Gastroesophageal sphincter (tissue), 4 donors: ENCODE data around the gene CAPG. TPM values are rescaled to one million over a fixed set of nuclear protein-coding genes. Genes with fewer than 3 reads are reported as not detected.
"Not testable (repeated sequence)": the region's sequence is repeated elsewhere in the genome, so short reads cannot be mapped to it uniquely, and the experiment has no call there.

Experiments used
- ATAC-seq: fragments of 150-250 bp; one replicate; pipeline ENCODE4 v1.9.1; 2016; ENCODE audit warnings: mild to moderate bottlenecking, moderate library complexity
- H3K27ac ChIP-seq, 4 donors: fragments of 200-600 bp; sonication (generic) in 3 of 4; 1 replicate in 3 of 4; 2 replicates in 1 of 4; pipeline ENCODE4 v1.5.1; 2016 to 2019
- H3K27me3 ChIP-seq: fragments of 200-600 bp; sonication (generic); one replicate; pipeline ENCODE4 v1.5.1; 2019
- H3K36me3 ChIP-seq, 2 donors: fragments of 200-600 bp; sonication (generic); one replicate each; pipeline ENCODE4 v1.5.1; 2019; ENCODE audit warnings: control low read depth in 1 of 2
- H3K4me1 ChIP-seq, 3 donors: fragments of 200-600 bp; sonication (generic); 1 replicate in 2 of 3; 2 replicates in 1 of 3; pipeline ENCODE4 v1.5.1; 2016 to 2019; ENCODE audit warnings: control low read depth in 2 of 3
- H3K4me3 ChIP-seq, 2 donors: fragments of 200-600 bp; sonication (generic); one replicate each; pipeline ENCODE4 v1.5.1; 2019; ENCODE audit warnings: mild to moderate bottlenecking in 1 of 2, moderate library complexity in 1 of 2
- H3K9me3 ChIP-seq, 3 donors: fragments of 200-600 bp; sonication (generic); one replicate each; pipeline ENCODE4 v1.5.1; 2017 to 2019; ENCODE audit warnings: control low read depth in 2 of 3
- EP300 ChIP-seq: sonication (generic); formaldehyde crosslinking; IDR thresholded peaks from one replicate; pipeline ENCODE4 v1.6.1; 2017; ENCODE audit warnings: antibody characterized with exemption, mild to moderate bottlenecking
- POLR2A ChIP-seq, 2 donors: fragments of 450-650 bp; IDR thresholded peaks; one replicate each; pipeline ENCODE4 v1.6.1; 2017; ENCODE audit warnings: antibody characterized with exemption in 2 of 2, mild to moderate bottlenecking in 2 of 2, moderate library complexity in 1 of 2
- POLR2AphosphoS5 ChIP-seq: sonication (generic); formaldehyde crosslinking; IDR thresholded peaks from one replicate; pipeline ENCODE4 v1.6.1; 2017; ENCODE audit warnings: antibody characterized with exemption
- WGBS, 2 donors: methylation state at CpG; one replicate each; pipeline ENCODE4 v1.1.5; 2018; ENCODE audit warnings: low coverage in 1 of 2; 5-methylcytosine and 5-hydroxymethylcytosine counted together
- total RNA-seq, 4 donors: library from RNA; depleted of rRNA; stranded (reverse); fragments of >200 nt; gene quantifications; one replicate each; pipeline ENCODE4 v1.1.0, GENCODE V29; 2016
- TF ChIP-seq, protein P1 (sequence below), 4 experiments: fragments of 200-600 bp in 2 of 4; fragments of 450-650 bp in 2 of 4; sonication (generic) in 1 of 4; IDR thresholded peaks; one replicate each; pipeline ENCODE4 v1.5.1; 2017 to 2019; ENCODE audit warnings: antibody characterized with exemption in 4 of 4, mild to moderate bottlenecking in 2 of 4, moderate library complexity in 2 of 4

The CAPG gene
- total RNA-seq, 4 donors from 2014 or later: 42.2 to 69.2 (median 60.2) TPM

DNA sequence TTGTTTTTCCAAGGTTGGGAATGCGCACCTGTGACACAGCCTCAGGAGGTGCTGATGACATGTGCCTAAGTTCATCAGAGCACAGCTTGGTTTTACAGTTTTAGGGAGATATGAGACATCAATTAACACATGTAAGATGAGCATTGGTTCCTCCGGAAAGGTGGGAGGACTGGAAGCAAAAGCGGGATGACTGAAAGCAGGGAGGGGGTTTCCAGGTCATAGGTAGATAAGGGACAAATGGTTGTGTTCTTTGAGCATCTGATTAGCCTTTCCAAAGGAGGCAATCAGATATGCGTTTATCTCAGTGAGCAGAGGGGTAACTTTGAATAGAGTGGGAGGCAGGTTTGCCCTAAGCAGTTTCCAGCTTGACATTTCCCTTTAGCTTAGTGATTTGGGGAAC, 26.3 kb downstream of the CAPG start:
- no peaks in the 10 kb centered on the region for H3K9me3 ChIP-seq
- ATAC-seq: no peak
- peaks cover 0 to 90% of the 10 kb centered on the region in 2 donors for H3K36me3 ChIP-seq
- H3K4me1 ChIP-seq: no peaks in the 10 kb centered on the region
- H3K27me3 ChIP-seq: no peaks in the 10 kb centered on the region
- no peak overlapping the region for H3K4me3 ChIP-seq
- WGBS, 2 donors: 77 to 87% methylated on average over 3 to 4 of the region's 4 CpGs
- no peak overlapping the region for H3K27ac ChIP-seq
- TF ChIP-seq, protein P1, sequence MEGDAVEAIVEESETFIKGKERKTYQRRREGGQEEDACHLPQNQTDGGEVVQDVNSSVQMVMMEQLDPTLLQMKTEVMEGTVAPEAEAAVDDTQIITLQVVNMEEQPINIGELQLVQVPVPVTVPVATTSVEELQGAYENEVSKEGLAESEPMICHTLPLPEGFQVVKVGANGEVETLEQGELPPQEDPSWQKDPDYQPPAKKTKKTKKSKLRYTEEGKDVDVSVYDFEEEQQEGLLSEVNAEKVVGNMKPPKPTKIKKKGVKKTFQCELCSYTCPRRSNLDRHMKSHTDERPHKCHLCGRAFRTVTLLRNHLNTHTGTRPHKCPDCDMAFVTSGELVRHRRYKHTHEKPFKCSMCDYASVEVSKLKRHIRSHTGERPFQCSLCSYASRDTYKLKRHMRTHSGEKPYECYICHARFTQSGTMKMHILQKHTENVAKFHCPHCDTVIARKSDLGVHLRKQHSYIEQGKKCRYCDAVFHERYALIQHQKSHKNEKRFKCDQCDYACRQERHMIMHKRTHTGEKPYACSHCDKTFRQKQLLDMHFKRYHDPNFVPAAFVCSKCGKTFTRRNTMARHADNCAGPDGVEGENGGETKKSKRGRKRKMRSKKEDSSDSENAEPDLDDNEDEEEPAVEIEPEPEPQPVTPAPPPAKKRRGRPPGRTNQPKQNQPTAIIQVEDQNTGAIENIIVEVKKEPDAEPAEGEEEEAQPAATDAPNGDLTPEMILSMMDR (IDR thresholded peaks at IDR 0.05): no peak
- no peak for TF ChIP-seq POLR2A (IDR thresholded peaks at IDR 0.05)
- no peak for TF ChIP-seq EP300
- no peak for TF ChIP-seq POLR2AphosphoS5

DNA sequence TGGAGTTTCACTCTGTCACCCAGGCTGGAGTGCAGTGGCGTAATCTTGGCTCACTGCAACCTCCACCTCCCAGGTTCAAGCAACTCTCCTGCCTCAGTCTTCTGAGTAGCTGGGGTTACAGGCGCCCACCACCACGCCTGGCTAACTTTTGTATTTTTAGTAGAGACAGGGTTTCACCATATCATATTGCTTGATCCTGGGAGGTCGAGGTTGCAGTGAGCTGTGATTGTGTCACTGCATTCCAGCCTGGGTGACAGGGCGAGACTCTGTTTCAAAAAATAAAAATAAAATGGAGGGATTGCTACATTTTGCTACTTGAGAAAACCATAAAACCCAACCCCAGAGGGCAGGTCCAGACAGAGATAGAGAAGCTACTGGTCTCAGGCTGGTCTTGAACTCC, 27.0 kb downstream of the CAPG start:
- not testable (repeated sequence) for ATAC-seq, H3K27ac ChIP-seq, H3K27me3 ChIP-seq, H3K9me3 ChIP-seq, H3K4me3 ChIP-seq, H3K4me1 ChIP-seq
- WGBS, 2 donors: 100% methylated on average over 3 of the region's 5 CpGs; no CpG with 5 or more reads in 1 of the 2 donors
- peaks cover 0 to 90% of the 10 kb centered on the region in 2 donors for H3K36me3 ChIP-seq

DNA sequence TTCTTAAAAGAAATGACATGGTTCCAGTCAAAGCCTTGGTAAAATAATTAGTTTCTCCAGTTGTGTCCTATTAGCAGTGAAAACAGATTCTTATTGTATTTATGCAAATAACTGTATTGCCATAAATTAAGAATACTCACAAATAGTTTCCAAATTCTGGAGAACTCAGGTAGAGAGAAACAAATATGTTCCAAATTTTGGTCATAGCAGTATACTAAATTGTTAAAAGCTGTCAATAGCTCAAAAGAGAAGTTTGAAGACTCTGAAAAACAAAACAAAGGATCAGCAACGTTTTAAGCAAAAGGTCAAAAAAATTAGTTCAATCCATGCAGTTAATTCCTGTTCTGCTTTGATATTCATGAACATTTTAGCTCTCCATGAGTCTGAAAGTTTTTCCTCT, 30.1 kb downstream of the CAPG start:
- no peak overlapping the region for H3K4me3 ChIP-seq
- no peaks in the 10 kb centered on the region for H3K9me3 ChIP-seq
- no peaks in the 10 kb centered on the region for H3K27me3 ChIP-seq
- peaks cover 0 to 88% of the 10 kb centered on the region in 2 donors for H3K36me3 ChIP-seq
- H3K27ac ChIP-seq: no peak overlapping the region
- WGBS, 2 donors: 68 to 86% methylated on average over 1 of the region's 1 CpG
- H3K4me1 ChIP-seq: no peaks in the 10 kb centered on the region
- TF ChIP-seq POLR2A (IDR thresholded peaks at IDR 0.05): no peak
- TF ChIP-seq, protein P1 (IDR thresholded peaks at IDR 0.05): no peak
- TF ChIP-seq EP300: no peak
- TF ChIP-seq POLR2AphosphoS5: no peak
- ATAC-seq: no peak

DNA sequence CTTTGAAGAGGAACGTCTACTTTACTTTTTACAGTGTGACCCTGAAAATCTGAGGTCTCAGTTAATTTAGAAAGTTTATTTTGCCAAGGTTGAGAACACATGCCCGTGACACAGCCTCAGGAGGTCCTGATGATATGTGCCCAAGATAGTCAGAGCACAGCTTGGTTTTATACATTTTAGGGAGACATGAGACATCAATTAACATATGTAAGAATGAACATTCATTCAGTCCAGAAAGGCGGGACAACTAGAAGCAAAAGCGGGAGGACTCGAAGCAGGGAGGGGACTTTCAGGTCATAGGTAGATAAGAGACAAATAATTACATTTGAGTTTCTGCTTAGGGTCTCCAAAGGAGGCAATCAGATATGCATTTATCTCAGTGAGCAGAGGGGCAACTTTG, 31.9 kb downstream of the CAPG start:
- Histone ChIP-seq H3K9me3 (no peaks in the 10 kb centered on the region), H3K36me3 (peaks cover 0 to 87% of the 10 kb centered on the region in 2 donors), H3K27me3 (no peaks in the 10 kb centered on the region), H3K4me3 (no peak overlapping the region), H3K4me1 (no peaks in the 10 kb centered on the region), H3K27ac (no peak overlapping the region)
- TF ChIP-seq POLR2AphosphoS5 (no peak), EP300 (no peak), POLR2A (IDR thresholded peaks at IDR 0.05) (no peak)
- TF ChIP-seq, protein P1 (IDR thresholded peaks at IDR 0.05): no peak
- no peak for ATAC-seq
- 83 to 91% methylated on average over 1 to 4 of the region's 5 CpGs for WGBS, 2 donors

DNA sequence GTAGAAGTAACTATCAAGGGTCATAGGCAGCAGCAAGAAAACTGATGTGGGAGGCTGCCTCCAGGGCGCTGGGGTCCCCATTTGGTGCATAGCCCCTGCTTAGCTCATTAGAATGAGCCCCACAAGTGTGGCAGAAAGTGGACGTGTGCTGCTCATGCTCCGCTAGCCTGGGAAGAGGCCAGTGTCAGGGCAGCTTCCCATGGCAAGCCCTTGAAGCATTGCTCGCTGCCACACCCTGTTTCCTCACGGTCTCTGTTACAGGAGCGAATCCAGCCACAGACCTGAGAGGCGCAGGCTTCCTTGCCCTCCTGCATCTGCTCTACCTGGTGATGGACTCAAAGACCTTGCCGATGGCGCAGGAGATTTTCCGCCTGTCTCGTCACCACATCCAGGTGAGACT, 33.1 kb downstream of the CAPG start:
- no peak overlapping the region for H3K27ac ChIP-seq
- no CpG with 5 or more reads among the region's 11 CpGs for WGBS, 2 donors
- H3K4me3 ChIP-seq: no peak overlapping the region
- H3K4me1 ChIP-seq: no peaks in the 10 kb centered on the region
- no peaks in the 10 kb centered on the region for H3K9me3 ChIP-seq
- no peaks in the 10 kb centered on the region for H3K27me3 ChIP-seq
- H3K36me3 ChIP-seq: peaks cover 0 to 88% of the 10 kb centered on the region in 2 donors
- ATAC-seq: no peak
- TF ChIP-seq EP300: no peak
- TF ChIP-seq POLR2A (IDR thresholded peaks at IDR 0.05): no peak
- no peak for TF ChIP-seq POLR2AphosphoS5
- TF ChIP-seq, protein P1 (IDR thresholded peaks at IDR 0.05): no peak
